HL-60 (cell line): ENCODE results near the gene COL6A2.

Experiments used
- DNase-seq, 2 experiments: peaks; one replicate each; pipeline ENCODE4 v3.0.0-alpha.2; 2010 to 2020; ENCODE audit warnings: low read depth in 1 of 2, low spot score in 1 of 2
- H3K27ac ChIP-seq: fragments of 250-450 bp; sonication (Bioruptor Pico); replicated peaks from 2 replicates; pipeline ENCODE4 v1.5.1; 2020; ENCODE audit warnings: mild to moderate bottlenecking, moderate library complexity
- H3K27me3 ChIP-seq: fragments of 250-450 bp; sonication (Bioruptor Pico); 2 replicates; pipeline ENCODE4 v1.5.1; 2021; ENCODE audit warnings: mild to moderate bottlenecking, moderate library complexity; ENCODE audit not compliant: insufficient read depth, poor library complexity, severe bottlenecking
- H3K4me3 ChIP-seq: replicated peaks from 2 replicates; pipeline ENCODE4 v1.5.1; 2011; ENCODE audit warnings: mild to moderate bottlenecking, control low read depth, low read length; ENCODE audit not compliant: insufficient read depth
- CTCF ChIP-seq: IDR thresholded peaks from one replicate; pipeline ENCODE4 v1.5.1; 2011; ENCODE audit warnings: low read length, control low read depth, inconsistent platforms; ENCODE audit not compliant: insufficient read depth
- GABPA ChIP-seq: IDR thresholded peaks from 2 replicates; pipeline ENCODE4 v1.6.1; 2012; ENCODE audit warnings: low read depth
- POLR2AphosphoS5 ChIP-seq: IDR thresholded peaks from 2 replicates; pipeline ENCODE4 v1.6.1; 2012; ENCODE audit warnings: low read depth
- SPI1 ChIP-seq: IDR thresholded peaks from 2 replicates; pipeline ENCODE4 v1.6.1; 2012; ENCODE audit warnings: low read depth, mild to moderate bottlenecking, borderline replicate concordance
- TF ChIP-seq, protein P1 (sequence below): IDR thresholded peaks from 2 replicates; pipeline ENCODE4 v1.6.1; 2012; ENCODE audit warnings: low read depth; ENCODE audit not compliant: insufficient replicate concordance

COL6A2 gene

DNA sequence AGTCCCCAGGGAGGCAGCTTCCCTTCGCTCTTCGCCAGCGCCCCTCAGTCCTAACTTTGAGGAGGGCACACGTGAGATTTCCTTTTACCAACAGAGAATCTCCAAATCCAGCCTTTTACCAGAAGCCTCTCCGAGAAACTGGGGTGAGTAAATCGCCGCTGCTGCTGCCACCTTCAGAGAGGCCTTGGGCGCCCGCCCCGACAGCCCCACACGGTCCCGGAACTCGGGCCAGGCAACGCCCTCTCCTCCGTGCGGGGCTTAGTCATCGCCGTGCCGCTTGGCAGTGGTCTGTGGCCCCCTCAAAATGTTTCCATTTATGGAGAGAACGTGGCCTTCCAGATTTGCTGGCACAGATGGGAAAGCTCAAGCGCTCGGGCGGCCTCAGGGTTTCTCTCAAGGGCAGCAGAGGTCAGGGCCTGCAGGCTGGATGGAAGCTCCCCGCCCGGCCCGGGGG is 41.4 kb upstream of the COL6A2 start:
- peaks cover 18% of the 10 kb centered on the region for H3K27me3 ChIP-seq
- no peak overlapping the region for H3K27ac ChIP-seq
- DNase-seq: no peak

DNA sequence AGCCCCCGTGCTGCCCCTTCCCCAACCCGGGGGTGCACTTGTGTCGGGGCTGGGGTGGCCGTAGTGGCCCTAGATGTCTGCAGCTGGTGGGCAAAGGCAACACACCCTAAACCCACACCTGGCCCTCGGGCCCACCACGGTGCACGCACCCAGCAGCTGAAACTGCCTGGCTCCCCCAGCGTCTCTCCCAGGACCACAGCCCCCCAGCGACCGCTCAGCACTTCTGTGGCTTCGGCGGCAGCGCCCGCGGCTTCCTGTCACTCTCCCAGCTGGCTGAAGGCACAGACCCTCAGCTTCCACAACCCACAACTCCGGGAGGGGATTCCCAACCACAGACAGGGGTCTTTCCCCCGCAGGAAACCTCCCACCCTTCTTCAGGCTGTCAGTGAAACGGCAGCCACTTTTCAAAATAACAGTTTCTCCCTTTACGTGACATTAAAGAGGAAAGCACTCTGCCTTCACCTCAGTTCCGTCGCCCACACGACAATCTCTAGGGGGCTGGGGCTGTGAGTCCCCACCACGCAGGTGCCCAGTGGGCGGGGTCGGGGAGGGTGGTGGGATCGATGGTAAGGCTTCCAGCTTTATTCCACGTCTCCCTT is 40.7 kb upstream of the COL6A2 start:
- DNase-seq: no peak
- TF ChIP-seq, protein P1, sequence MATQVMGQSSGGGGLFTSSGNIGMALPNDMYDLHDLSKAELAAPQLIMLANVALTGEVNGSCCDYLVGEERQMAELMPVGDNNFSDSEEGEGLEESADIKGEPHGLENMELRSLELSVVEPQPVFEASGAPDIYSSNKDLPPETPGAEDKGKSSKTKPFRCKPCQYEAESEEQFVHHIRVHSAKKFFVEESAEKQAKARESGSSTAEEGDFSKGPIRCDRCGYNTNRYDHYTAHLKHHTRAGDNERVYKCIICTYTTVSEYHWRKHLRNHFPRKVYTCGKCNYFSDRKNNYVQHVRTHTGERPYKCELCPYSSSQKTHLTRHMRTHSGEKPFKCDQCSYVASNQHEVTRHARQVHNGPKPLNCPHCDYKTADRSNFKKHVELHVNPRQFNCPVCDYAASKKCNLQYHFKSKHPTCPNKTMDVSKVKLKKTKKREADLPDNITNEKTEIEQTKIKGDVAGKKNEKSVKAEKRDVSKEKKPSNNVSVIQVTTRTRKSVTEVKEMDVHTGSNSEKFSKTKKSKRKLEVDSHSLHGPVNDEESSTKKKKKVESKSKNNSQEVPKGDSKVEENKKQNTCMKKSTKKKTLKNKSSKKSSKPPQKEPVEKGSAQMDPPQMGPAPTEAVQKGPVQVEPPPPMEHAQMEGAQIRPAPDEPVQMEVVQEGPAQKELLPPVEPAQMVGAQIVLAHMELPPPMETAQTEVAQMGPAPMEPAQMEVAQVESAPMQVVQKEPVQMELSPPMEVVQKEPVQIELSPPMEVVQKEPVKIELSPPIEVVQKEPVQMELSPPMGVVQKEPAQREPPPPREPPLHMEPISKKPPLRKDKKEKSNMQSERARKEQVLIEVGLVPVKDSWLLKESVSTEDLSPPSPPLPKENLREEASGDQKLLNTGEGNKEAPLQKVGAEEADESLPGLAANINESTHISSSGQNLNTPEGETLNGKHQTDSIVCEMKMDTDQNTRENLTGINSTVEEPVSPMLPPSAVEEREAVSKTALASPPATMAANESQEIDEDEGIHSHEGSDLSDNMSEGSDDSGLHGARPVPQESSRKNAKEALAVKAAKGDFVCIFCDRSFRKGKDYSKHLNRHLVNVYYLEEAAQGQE: no peak
- TF ChIP-seq GABPA (no peak), SPI1 (no peak), POLR2AphosphoS5 (no peak), CTCF (no peak)

More for the DNA sequence above, 41.4 kb upstream of the COL6A2 start:
- no peak for TF ChIP-seq SPI1
- TF ChIP-seq POLR2AphosphoS5: no peak
- no peak for TF ChIP-seq GABPA
- TF ChIP-seq, protein P1: no peak
- no peak for TF ChIP-seq CTCF
- H3K4me3 ChIP-seq: no peak overlapping the region

GRCh38 chr21:46057710-46058241 is 40.1 kb upstream of the COL6A2 start:
- DNase-seq: no peak
- H3K27ac ChIP-seq: no peak overlapping the region
- no peak for TF ChIP-seq GABPA
- H3K27me3 ChIP-seq: peaks cover 18% of the 10 kb centered on the region
- H3K4me3 ChIP-seq: no peak overlapping the region

More for the DNA sequence above, 40.7 kb upstream of the COL6A2 start:
- H3K27ac ChIP-seq: no peak overlapping the region
- H3K4me3 ChIP-seq: no peak overlapping the region
- peaks cover 18% of the 10 kb centered on the region for H3K27me3 ChIP-seq

GRCh38 chr21:46058431-46059145 is 39.3 kb upstream of the COL6A2 start:
- no peak overlapping the region for H3K27ac ChIP-seq
- H3K4me3 ChIP-seq: no peak overlapping the region

More at GRCh38 chr21:46058431-46059145, 39.3 kb upstream of the COL6A2 start:
- peaks cover 18% of the 10 kb centered on the region for H3K27me3 ChIP-seq
- DNase-seq: no peak
- TF ChIP-seq, protein P1: no peak
